ENCODE results near the gene TTC16. TPM values are rescaled to one million over a fixed set of nuclear protein-coding genes. Genes with fewer than 3 reads are reported as not detected.

TTC16 gene
- total and polyA plus RNA-seq, 2 of the 8 experiments (the other 6 are each of a cell fraction or from before 2014, with no cell fraction given) = 0.03 TPM; not detected in 1

GRCh38 chr9:127769929-127770582 is 54.2 kb downstream of the TTC16 start (continued):
- no peak for TF ChIP-seq CHD7 (IDR thresholded peaks at IDR 0.05; ENCODE audit: insufficient replicate concordance, low read length)
- TF ChIP-seq PHF8 (conservative IDR thresholded peaks at IDR 0.05; ENCODE audit: low read depth, low read length) = no peak
- no peak for TF ChIP-seq FOSL1 (IDR thresholded peaks at IDR 0.05; ENCODE audit: insufficient read depth, low read depth, low read length)
- TF ChIP-seq CHD1 (IDR thresholded peaks at IDR 0.05; ENCODE audit: low read depth, low read length) = no peak
- TF ChIP-seq POLR2AphosphoS5 (IDR thresholded peaks at IDR 0.05; ENCODE audit: low read depth, low read length) = no peak
- no peak for TF ChIP-seq TAF1 (IDR thresholded peaks at IDR 0.05; ENCODE audit: low read depth, low read length)
- no peak for TF ChIP-seq RBBP5 (IDR thresholded peaks at IDR 0.05; ENCODE audit: borderline replicate concordance, low read depth, low read length)
- no peak for TF ChIP-seq CTBP2 (IDR thresholded peaks at IDR 0.05; ENCODE audit: borderline replicate concordance, insufficient read depth, insufficient read length, low read length)
